Fibroblast of pulmonary artery (primary cell): ENCODE results near the gene CFAP97.
A peak's percentile ranks its signal among the peaks of the same experiment; 100 is the strongest.
"Not testable (repeated sequence)": the region's sequence is repeated elsewhere in the genome, so short reads cannot be mapped to it uniquely, and the experiment has no call there.

Experiments used
- DNase-seq: peaks from one replicate; pipeline ENCODE4 v3.0.0-alpha.2; 2010; ENCODE audit warnings: low read depth
- H3K4me3 ChIP-seq: replicated peaks from 2 replicates; pipeline ENCODE4 v1.5.1; 2011; ENCODE audit warnings: low read depth, mild to moderate bottlenecking, control low read depth, low read length, moderate library complexity
- TF ChIP-seq, protein P1 (sequence below): IDR thresholded peaks from 2 replicates; pipeline ENCODE4 v1.5.1; 2011; ENCODE audit warnings: mild to moderate bottlenecking, control low read depth, low read length, inconsistent platforms; ENCODE audit errors: missing control alignments

Gene CFAP97

DNA sequence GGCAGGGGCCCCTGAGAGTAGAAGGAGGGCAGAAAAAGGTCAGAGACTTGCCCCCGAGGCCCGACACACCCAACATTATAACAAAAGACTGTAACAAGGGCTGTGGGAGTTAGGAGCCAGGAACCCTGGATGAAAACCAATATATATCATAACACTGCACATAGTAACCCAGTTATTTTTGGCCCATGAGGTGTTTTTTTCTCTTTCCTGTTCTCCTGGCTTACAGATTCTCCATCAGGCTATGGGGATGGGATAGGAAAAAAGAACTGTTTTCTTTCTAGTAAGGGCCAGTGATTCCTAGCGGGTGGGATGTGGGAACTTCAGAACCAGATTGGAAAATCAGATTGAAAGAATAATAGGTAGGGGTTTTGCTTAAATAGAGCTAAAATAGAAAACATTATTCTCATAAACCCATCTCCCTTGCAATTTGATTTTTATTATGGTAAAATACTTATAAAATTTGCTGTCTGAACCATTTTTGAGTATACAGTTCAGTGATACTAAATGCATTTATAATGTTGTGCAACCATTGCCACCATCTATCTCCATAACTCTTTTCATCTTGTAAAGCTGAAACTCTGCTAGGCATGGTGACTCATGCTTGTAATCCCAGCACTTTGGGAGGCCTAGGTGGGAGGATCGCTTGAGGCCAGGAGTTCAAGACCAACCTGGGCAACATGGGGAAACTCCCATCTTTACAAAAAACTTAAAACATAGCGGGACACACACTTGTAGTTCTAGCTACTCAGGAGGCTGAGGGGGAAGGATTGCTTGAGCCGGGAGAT, 39.1 kb upstream of the CFAP97 start:
- H3K4me3 ChIP-seq = no peak overlapping the region
- TF ChIP-seq, protein P1, sequence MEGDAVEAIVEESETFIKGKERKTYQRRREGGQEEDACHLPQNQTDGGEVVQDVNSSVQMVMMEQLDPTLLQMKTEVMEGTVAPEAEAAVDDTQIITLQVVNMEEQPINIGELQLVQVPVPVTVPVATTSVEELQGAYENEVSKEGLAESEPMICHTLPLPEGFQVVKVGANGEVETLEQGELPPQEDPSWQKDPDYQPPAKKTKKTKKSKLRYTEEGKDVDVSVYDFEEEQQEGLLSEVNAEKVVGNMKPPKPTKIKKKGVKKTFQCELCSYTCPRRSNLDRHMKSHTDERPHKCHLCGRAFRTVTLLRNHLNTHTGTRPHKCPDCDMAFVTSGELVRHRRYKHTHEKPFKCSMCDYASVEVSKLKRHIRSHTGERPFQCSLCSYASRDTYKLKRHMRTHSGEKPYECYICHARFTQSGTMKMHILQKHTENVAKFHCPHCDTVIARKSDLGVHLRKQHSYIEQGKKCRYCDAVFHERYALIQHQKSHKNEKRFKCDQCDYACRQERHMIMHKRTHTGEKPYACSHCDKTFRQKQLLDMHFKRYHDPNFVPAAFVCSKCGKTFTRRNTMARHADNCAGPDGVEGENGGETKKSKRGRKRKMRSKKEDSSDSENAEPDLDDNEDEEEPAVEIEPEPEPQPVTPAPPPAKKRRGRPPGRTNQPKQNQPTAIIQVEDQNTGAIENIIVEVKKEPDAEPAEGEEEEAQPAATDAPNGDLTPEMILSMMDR = no peak
- peak; percentile 54 for DNase-seq

DNA sequence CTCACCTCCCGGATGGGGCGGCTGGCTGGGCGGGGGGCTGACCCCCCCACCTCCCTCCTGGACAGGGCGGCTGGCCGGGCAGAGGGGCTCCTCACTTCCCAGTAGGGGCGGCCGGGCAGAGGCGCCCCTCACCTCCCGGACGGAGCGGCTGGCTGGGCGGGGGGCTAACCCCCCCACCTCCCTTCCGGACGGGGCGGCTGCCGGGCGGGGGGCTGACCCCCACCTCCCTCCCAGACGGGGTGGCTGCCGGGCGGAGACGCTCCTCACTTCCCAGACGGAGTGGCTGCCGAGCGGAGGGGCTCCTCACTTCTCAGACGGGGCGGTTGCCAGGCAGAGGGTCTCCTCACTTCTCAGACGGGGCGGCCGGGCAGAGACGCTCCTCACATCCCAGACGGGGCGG, 36.7 kb upstream of the CFAP97 start:
- not testable (repeated sequence) for H3K4me3 ChIP-seq, DNase-seq

DNA sequence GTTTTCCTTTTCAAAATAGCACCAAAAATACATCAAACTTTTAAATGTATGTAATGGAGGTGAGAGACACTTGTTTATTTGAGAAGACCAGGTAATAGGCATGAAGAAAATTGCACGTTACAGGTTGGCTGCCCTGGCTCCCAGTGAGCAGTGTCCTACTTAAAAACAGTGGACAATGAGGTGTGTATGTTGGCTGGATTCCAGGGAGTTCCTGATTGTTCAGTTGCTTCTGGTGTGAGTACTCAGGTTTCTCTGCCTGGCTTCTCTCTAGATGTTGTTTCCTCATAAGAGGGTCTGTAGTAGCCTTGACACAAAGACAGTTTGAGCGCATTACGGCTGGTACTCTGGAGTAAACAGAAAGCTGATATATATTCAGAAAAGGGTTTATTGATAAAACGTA, 35.0 kb upstream of the CFAP97 start:
- no peak overlapping the region for H3K4me3 ChIP-seq
- TF ChIP-seq, protein P1 = no peak
- DNase-seq = no peak

DNA sequence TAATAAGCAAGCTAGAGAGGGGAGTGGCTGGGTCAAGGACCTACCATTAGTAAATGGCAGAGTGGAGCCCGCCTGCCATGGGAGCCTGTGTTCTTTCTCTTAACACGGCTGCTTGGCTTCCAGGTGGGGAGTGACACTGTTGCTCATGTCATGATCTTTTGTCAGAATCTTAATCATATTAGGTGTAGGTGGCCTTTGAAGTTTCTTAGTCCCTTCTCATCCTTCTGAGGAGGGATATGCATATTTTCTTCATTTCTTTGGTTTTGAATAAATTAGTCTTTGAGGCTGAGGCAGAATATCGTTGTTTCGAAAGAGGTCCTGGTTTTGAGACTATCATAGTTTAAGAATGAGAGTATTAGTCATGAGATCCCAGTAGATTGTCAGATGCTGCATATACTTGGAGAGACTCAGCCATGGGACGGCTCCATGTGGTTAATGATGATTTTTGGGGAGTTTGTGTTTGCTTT, 34.4 kb upstream of the CFAP97 start:
- no peak overlapping the region for H3K4me3 ChIP-seq
- DNase-seq = peak; percentile 47
- TF ChIP-seq, protein P1 = no peak

DNA sequence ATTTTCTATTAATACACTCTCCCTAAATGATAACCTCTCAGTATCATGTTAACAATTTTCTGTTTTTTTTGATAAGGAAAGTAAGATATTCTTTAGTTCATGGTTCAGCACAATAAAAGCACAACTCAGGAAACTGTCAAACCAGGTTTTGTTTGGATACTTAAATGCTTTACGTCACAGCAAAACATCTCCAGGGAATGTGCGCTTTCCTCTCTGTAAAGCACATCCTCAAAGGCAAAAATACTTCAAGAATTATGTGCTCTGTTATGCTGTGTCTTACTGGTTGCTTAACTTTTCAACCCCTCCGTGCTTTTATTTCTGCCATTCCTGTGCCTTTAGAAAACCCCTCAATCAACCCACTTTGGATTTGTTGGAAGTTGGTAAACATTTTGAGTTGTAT, 33.4 kb upstream of the CFAP97 start:
- H3K4me3 ChIP-seq = no peak overlapping the region
- TF ChIP-seq, protein P1 = no peak
- DNase-seq = peak; percentile 62

DNA sequence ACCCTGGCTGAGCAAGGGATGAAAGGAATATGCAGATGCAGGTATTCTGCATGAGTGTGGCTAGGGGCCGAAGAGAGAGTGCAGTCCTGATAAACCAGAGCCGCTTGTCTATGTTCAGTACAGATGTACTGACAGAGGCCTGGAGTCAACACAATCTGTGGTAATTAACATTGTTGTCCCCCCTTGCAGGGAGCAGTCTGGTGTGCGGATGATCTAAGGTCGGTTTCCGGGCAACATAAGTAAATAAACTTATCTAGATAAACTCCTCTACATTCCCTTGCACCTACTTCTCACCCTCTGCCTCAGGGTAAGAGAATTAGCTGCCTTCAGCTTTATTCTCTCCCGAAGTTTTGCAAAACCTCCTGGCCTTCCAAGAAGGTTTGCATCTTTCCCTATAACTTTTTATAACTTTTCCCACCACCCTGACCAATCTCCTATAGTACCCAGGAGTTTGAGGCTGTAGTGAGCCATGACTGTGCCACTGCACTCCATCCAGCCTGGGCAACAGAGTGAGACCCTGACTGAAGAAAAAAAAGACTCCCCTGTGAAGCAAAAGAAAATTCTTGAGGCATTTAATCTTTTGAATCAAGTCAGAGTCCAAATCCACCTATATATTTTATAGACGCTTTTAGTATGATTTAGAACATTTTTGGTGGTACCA, 32.2 kb upstream of the CFAP97 start:
- TF ChIP-seq, protein P1 = no peak
- no peak overlapping the region for H3K4me3 ChIP-seq
- DNase-seq = peak; percentile 35

DNA sequence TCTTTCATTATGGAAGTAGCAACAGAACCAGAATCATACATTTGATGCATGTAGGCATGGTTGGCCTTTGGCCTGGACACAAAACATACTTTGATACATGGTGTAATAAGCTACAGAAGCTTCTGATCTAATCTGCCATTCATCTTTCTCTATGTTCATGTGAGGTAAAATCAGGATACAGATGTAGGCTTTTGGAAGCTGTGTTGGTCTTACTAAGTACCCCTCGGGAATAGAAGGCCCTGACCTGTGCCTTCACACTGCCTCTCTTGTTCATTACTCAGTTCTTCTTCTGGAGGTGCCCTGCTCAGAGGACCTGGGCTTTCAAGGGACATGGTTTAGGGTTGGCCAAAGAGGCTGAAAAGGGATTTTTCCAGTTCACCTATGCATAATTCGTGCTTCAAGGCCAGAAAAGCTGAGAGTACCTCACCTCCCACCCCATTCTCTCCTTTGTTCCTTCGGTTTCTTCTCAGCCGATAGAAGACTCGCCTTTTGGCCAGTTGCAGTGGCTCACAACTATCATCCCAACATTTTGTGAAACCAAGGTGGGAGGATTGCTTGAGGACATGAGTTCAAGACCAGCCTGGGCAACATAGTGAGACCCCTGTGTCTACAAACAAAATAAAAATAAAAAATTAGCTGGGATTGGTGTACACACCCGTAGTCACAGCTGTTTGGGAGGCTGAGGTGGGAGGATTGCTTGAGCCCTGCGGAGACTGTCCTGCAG, 31.5 kb upstream of the CFAP97 start:
- DNase-seq = no peak
- TF ChIP-seq, protein P1 = no peak
- H3K4me3 ChIP-seq = no peak overlapping the region
